GM12874 (cell line): ENCODE data around the gene PLEKHM3.

Experiments
- CTCF ChIP-seq: IDR thresholded peaks from 2 replicates; pipeline ENCODE4 v1.5.1; 2011; ENCODE audit warnings: low read depth, mild to moderate bottlenecking, control low read depth, low read length, moderate library complexity; ENCODE audit not compliant: insufficient read depth

PLEKHM3 gene

GRCh38 chr2:207935121-207935990 lies 90.0 kb downstream of the PLEKHM3 start:
- no peak for TF ChIP-seq CTCF

- no peak for TF ChIP-seq CTCF
These were observed 90.6 kb downstream of the PLEKHM3 start for GRCh38 chr2:207934720-207935119.

- no peak for TF ChIP-seq CTCF
These were observed 91.8 kb downstream of the PLEKHM3 start for GRCh38 chr2:207933396-207934065.

GRCh38 chr2:207932106-207932505 lies 93.2 kb downstream of the PLEKHM3 start:
- TF ChIP-seq CTCF: no peak

GRCh38 chr2:207930747-207931146 lies 94.6 kb downstream of the PLEKHM3 start:
- TF ChIP-seq CTCF: no peak

GRCh38 chr2:207929923-207930322 lies 95.4 kb downstream of the PLEKHM3 start:
- no peak for TF ChIP-seq CTCF

GRCh38 chr2:207928079-207928478 lies 97.2 kb downstream of the PLEKHM3 start:
- TF ChIP-seq CTCF: no peak
